C4-2B (cell line): Measurements from ENCODE around the gene EPHA10.
A peak's percentile ranks its signal among the peaks of the same experiment; 100 is the strongest.

Experiments used
- H3K27ac ChIP-seq: fragments of 450-650 bp; 2 replicates; pipeline ENCODE4 v1.5.1; 2017
- ZFX ChIP-seq: fragments of 450-650 bp; IDR thresholded peaks from 2 replicates; pipeline ENCODE4 v1.6.1; 2017
- TF ChIP-seq, protein P1 (sequence below): fragments of 450-650 bp; conservative IDR thresholded peaks from 2 replicates; pipeline ENCODE4 v1.5.1; 2017; ENCODE audit warnings: mild to moderate bottlenecking

EPHA10 gene

DNA sequence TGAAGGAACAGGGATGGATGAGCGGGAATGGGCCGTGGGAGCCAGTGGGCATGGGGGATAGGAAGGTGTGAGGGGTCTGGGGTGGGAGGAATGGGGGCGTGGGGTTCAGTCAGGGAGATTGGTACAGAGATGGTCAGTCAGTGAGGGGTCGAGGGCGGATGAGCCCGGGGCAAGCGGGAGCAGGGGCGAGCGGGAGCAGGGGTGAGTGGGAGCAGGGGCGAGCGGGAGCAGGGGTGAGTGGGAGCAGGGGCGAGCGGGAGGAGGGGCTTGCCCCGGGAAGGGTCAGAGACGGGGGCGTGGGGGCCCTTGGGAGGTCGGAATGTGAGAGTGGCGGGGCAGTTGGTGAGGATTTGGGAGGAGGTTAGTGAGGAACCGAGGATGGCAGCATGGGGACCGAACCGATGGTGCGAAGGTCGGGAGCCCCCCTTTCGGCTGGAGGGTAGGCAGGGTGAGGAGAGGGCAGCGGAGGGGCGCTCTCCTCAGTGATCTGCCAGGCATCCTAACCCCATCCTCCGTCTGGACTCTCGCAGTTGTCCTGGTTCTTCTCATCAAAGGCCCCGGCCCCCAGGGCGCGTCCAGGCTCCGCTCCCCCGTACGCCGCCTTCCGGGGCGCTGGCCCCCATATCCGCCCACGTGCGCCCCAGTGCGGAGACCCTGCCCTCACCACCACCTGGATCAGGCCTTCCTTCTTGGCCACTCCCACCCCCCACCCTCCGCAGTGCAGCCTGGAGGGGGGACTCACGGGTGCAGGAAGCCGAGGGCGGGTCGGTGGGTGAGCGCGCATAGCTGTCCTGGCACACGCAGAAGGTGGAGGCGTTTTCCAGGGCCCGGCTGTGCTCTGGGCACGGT, 11.2 kb downstream of the EPHA10 start:
- TF ChIP-seq ZFX: no peak
- TF ChIP-seq, protein P1, sequence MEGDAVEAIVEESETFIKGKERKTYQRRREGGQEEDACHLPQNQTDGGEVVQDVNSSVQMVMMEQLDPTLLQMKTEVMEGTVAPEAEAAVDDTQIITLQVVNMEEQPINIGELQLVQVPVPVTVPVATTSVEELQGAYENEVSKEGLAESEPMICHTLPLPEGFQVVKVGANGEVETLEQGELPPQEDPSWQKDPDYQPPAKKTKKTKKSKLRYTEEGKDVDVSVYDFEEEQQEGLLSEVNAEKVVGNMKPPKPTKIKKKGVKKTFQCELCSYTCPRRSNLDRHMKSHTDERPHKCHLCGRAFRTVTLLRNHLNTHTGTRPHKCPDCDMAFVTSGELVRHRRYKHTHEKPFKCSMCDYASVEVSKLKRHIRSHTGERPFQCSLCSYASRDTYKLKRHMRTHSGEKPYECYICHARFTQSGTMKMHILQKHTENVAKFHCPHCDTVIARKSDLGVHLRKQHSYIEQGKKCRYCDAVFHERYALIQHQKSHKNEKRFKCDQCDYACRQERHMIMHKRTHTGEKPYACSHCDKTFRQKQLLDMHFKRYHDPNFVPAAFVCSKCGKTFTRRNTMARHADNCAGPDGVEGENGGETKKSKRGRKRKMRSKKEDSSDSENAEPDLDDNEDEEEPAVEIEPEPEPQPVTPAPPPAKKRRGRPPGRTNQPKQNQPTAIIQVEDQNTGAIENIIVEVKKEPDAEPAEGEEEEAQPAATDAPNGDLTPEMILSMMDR: no peak

DNA sequence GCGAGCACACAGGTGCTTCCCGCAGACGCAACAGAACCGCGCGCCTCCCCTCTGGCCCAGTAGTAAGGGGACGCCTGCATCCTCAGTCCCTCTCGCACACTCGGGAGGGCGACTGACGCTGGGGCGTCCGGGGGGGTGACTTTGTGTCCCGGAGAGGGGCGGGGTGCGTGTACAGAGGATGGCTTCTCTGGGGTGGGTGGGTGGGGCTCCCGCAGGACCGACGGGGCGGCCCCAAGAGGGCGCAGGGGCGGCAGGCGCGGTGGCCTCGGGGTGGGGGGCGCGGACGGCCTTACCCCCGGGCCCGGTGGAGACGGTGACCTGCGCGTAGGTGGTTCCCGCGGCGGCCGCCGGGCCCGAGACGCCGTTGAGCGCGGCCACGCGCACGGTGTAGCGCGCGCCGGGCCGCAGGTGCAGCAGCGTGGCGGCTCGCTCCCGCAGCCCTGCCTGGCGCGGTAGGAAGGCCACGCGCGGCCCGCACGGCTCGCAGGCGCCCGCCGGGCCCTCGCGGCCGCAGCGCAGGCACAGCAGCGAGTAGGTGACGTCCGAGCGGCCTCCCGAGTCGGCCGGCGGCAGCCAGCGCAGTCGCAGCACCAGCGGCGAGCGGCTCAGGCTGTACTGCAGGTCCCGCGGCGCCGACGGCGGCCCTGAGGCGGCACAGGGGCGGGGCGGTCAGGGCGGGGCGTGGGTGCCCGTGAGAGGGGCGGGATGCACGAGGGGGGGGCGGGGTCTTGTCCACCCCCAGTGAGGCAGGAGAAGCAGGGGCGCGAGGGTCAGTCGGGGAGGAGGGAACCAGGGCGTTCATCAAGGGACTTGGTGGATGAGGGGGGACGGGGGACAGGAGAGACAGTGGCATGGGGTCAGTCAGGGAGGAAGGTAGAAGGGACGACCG, 12.1 kb downstream of the EPHA10 start:
- peak overlapping the region; percentile 33; the same call in 1 of the 2 replicates for H3K27ac ChIP-seq
- TF ChIP-seq, protein P1: no peak
- TF ChIP-seq ZFX: peak; percentile 79

More for the DNA sequence above, 11.2 kb downstream of the EPHA10 start:
- no peak overlapping the region for H3K27ac ChIP-seq

DNA sequence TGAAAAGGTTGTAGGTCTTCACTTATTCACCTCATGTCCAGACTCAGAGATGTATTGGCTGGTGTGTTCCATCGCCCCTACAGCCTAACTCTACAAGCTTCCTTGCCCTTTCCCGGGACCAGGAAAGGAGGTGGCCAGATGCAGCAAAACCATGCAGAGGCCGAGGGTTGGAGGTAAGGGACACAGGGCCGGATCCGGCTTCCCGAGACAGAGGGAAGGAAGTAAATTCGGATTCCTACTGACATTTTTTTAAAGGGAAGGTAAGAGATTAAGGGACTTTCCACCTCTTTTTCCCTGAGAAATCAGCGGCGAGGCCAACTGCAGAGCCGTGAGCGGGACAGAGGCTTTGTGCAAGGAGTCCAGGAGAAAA, 12.7 kb downstream of the EPHA10 start:
- TF ChIP-seq, protein P1: no peak
- no peak for TF ChIP-seq ZFX
- no peak overlapping the region for H3K27ac ChIP-seq

DNA sequence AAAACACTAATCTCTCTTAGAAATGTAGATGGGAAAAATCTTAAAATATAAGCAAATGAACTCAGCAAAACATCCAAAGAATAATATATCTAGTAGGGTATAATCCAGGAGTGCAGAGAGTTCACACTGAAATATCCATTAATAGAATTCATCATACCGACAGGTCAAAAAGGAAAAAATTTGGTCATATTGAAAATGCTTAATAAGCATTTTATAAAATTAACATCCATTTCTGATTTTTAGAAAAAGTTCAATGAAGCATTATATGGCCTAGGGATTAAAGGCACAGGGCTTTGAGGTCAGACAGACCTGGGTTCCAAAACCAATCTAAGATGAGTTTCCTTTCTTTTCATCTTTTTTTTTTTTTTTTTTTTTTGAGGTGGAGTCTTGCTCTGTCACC, 16.4 kb downstream of the EPHA10 start:
- H3K27ac ChIP-seq: no peak overlapping the region
- no peak for TF ChIP-seq ZFX
- TF ChIP-seq, protein P1: no peak

DNA sequence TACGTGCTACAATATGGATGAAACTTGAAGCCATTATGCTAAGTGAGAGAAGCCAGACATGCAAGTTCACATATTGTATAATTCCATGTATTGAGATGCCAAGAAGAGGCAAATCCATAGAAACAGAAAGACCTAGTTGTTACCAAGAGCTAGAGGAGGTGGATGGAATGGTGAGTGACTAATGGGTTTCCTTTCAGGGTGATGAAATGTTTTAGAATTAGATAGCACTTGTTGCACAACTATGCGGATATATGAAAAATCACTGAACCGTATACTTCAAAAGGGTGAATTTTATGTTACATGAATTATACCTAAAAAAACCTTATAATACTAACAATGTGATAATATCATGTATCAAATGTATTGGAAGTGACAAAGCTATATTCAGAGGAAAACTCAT, 18.1 kb downstream of the EPHA10 start:
- TF ChIP-seq ZFX: no peak
- TF ChIP-seq, protein P1: no peak
- no peak overlapping the region for H3K27ac ChIP-seq

DNA sequence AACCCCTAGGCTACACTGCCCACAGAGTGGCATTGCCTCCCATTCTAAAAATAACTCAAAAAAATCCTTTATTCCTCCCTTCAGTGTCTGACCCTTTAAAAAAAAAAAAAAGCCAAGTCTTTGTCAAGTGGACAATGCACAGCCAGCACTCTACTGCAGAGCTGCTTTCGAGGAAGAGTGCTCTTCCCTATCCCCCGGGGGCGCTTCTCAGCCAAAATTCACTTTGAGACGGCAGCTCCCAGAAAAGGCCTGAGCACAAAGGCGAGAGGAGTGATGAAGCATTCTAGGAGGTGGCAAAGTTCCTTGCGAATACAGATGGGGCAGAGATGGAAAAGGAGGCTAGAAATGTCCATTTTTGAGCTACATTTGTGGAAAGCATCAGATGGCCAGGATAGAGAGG, 23.3 kb downstream of the EPHA10 start:
- TF ChIP-seq, protein P1: no peak
- TF ChIP-seq ZFX: no peak
- no peak overlapping the region for H3K27ac ChIP-seq

DNA sequence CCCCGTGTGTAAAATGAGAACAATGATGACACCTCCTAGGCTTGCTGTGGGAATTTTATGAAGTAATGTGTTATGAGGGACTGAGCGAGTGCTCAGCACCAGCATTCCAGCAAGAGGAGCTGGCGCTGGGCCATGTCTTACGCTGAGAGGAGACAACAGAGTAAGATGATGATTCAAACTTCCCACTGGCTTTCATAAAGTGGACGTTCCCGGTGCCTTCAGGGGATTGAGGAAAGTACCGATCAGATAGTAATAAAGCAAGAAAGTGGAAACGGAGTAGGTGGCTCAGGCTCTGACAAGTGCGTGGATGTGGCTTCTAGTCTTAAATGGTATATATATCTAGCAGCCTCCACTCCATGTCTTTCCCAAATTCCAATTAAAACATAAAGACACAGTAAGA, 23.8 kb downstream of the EPHA10 start:
- no peak overlapping the region for H3K27ac ChIP-seq
- no peak for TF ChIP-seq ZFX
- TF ChIP-seq, protein P1: no peak
